GM23248 (cell line): ENCODE measurements around the gene ICA1.

ENCODE experiments used
- EZH2 ChIP-seq: fragments of 200-600 bp; sonication (generic); IDR thresholded peaks from 2 replicates; pipeline ENCODE4 v1.6.1; 2018; ENCODE audit warnings: antibody characterized with exemption, mild to moderate bottlenecking; ENCODE audit not compliant: insufficient read depth, poor library complexity, severe bottlenecking
- EZH2phosphoT487 ChIP-seq: fragments of 200-600 bp; sonication (generic); IDR thresholded peaks from 2 replicates; pipeline ENCODE4 v1.6.1; 2018; ENCODE audit warnings: antibody characterized with exemption, moderate library complexity, mild to moderate bottlenecking, low read depth; ENCODE audit not compliant: insufficient read depth

GRCh38 chr7:8121243-8121642 is 140.7 kb downstream of the ICA1 start:
- TF ChIP-seq EZH2 = no peak
- no peak for TF ChIP-seq EZH2phosphoT487
